ENCODE results near the gene C6orf163.

The C6orf163 gene

GRCh38 chr6:87407561-87407900, 62.9 kb downstream of the C6orf163 start:
- peak overlapping the region; percentile 73 for H3K4me3 ChIP-seq (ENCODE audit: low read depth, low read length)
- no peak for DNase-seq (ENCODE audit: low read depth)

DNA sequence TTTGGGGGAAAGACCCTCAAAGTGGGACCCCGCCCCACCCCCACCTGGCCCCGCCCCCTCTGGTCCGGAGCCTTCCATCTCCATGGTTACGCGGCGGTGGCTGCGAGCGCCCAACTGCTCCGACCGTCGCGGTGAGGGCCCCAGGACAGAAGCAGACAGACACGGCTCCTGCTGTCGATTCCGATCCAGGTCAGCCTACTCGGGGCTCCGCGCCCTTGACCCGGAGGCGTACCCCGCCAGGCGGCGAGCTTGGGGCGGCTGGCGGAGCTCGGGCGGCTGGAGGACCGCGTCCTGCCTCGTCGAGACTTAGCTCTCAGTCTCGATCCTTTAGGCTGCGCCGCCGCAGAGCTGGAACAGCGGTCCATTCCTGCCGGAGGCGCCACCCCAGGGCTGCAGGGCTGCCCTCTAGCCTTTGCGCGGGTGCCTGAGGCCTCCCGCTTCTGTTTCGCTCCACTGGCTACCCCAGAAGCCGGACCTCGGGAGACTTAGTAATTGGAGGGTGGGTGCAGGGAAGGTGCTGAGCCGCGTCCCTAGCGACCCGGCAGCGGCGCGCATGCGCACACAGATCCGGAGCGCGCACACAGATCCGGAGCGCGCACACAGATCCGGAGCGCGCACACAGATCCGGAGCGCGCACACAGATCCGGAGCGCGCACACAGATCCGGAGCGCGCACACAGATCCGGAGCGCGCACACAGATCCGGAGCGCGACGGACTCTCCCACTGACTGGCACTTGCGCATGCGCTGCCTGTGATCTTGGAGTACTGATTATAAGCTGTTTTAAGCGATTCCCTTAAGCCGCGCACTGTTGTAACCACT, 63.5 kb downstream of the C6orf163 start, which contains the start of gene CFAP206:
Gene CFAP206 (plus strand): TSS at position 72 of the 820 bp plus-strand sequence. CDS start 1,868 bp downstream, outside the sequence.
- DNase-seq (ENCODE audit: low read depth): peak; percentile 91
- TF ChIP-seq, protein P1, sequence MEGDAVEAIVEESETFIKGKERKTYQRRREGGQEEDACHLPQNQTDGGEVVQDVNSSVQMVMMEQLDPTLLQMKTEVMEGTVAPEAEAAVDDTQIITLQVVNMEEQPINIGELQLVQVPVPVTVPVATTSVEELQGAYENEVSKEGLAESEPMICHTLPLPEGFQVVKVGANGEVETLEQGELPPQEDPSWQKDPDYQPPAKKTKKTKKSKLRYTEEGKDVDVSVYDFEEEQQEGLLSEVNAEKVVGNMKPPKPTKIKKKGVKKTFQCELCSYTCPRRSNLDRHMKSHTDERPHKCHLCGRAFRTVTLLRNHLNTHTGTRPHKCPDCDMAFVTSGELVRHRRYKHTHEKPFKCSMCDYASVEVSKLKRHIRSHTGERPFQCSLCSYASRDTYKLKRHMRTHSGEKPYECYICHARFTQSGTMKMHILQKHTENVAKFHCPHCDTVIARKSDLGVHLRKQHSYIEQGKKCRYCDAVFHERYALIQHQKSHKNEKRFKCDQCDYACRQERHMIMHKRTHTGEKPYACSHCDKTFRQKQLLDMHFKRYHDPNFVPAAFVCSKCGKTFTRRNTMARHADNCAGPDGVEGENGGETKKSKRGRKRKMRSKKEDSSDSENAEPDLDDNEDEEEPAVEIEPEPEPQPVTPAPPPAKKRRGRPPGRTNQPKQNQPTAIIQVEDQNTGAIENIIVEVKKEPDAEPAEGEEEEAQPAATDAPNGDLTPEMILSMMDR (IDR thresholded peaks at IDR 0.05; ENCODE audit: low read depth, low read length): peak; percentile 16
- TF ChIP-seq, protein P2, sequence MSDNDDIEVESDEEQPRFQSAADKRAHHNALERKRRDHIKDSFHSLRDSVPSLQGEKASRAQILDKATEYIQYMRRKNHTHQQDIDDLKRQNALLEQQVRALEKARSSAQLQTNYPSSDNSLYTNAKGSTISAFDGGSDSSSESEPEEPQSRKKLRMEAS (IDR thresholded peaks at IDR 0.05; ENCODE audit: low read depth, low read length): no peak
- peak within 1 kb of the TSS; percentile 73 for H3K4me3 ChIP-seq (ENCODE audit: low read depth, low read length)

More at GRCh38 chr6:87407561-87407900, 62.9 kb downstream of the C6orf163 start:
- no peak for TF ChIP-seq POLR2A (IDR thresholded peaks at IDR 0.05; ENCODE audit: extremely low read depth, insufficient read length)
- no peak for TF ChIP-seq MYC (IDR thresholded peaks at IDR 0.05; ENCODE audit: low read depth, low read length)
- TF ChIP-seq, protein P1 (IDR thresholded peaks at IDR 0.05; ENCODE audit: low read depth, low read length): no peak
- TF ChIP-seq, protein P2 (IDR thresholded peaks at IDR 0.05; ENCODE audit: low read depth, low read length): no peak

GRCh38 chr6:87408721-87409155, 64.1 kb downstream of the C6orf163 start:
- TF ChIP-seq, protein P1 (IDR thresholded peaks at IDR 0.05; ENCODE audit: low read depth, low read length): no peak
- TF ChIP-seq MYC (IDR thresholded peaks at IDR 0.05; ENCODE audit: low read depth, low read length) (no peak), POLR2A (IDR thresholded peaks at IDR 0.05; ENCODE audit: extremely low read depth, insufficient read length) (no peak)
- TF ChIP-seq, protein P2 (IDR thresholded peaks at IDR 0.05; ENCODE audit: low read depth, low read length): no peak
- no peak for DNase-seq (ENCODE audit: low read depth)
- H3K4me3 ChIP-seq (ENCODE audit: low read depth, low read length): peak overlapping the region; percentile 73
